KOPT-K1 (cell line): ENCODE measurements around the gene IL12A.

Experiments used
- H3K27ac ChIP-seq: fragments of 200-600 bp; sonication (generic); 2 replicates; pipeline ENCODE4 v1.5.1; 2016; ENCODE audit warnings: antibody characterized with exemption, mild to moderate bottlenecking, low read depth, low read length; ENCODE audit not compliant: poor library complexity, severe bottlenecking
- H3K36me3 ChIP-seq: fragments of 200-600 bp; sonication (generic); 2 replicates; pipeline ENCODE4 v1.5.1; 2017; ENCODE audit warnings: antibody characterized with exemption, mild to moderate bottlenecking, low read length, moderate library complexity; ENCODE audit not compliant: insufficient read depth
- H3K9me3 ChIP-seq: fragments of 200-600 bp; sonication (generic); 2 replicates; pipeline ENCODE4 v1.5.1; 2017; ENCODE audit warnings: antibody characterized with exemption, low read length, mild to moderate bottlenecking; ENCODE audit not compliant: insufficient read depth, poor library complexity, severe bottlenecking

The IL12A gene

GRCh38 chr3:159978353-159978752, 10.3 kb upstream of the IL12A start:
- Histone ChIP-seq H3K36me3 (no peaks in the 10 kb centered on the region), H3K27ac (no peak overlapping the region), H3K9me3 (no peaks in the 10 kb centered on the region)

- Histone ChIP-seq H3K27ac (no peak overlapping the region), H3K9me3 (no peaks in the 10 kb centered on the region), H3K36me3 (no peaks in the 10 kb centered on the region)
These were observed 9.5 kb upstream of the IL12A start for GRCh38 chr3:159978918-159979703.

GRCh38 chr3:159982442-159982974, 6.1 kb upstream of the IL12A start:
- Histone ChIP-seq H3K9me3 (no peaks in the 10 kb centered on the region), H3K36me3 (no peaks in the 10 kb centered on the region), H3K27ac (no peak overlapping the region)

GRCh38 chr3:159987291-159987711, 1.3 kb upstream of the IL12A start:
- no peak overlapping the region for H3K27ac ChIP-seq
- no peaks in the 10 kb centered on the region for H3K36me3 ChIP-seq
- H3K9me3 ChIP-seq, result no peaks in the 10 kb centered on the region

GRCh38 chr3:159989973-159990846, 1.6 kb downstream of the IL12A start:
- no peaks in the 10 kb centered on the region for H3K36me3 ChIP-seq
- H3K9me3 ChIP-seq, result no peaks in the 10 kb centered on the region
- H3K27ac ChIP-seq, result no peak overlapping the region

GRCh38 chr3:159991591-159991990, 3.0 kb downstream of the IL12A start:
- no peaks in the 10 kb centered on the region for H3K9me3 ChIP-seq
- H3K36me3 ChIP-seq, result no peaks in the 10 kb centered on the region
- no peak overlapping the region for H3K27ac ChIP-seq

- Histone ChIP-seq H3K36me3 (no peaks in the 10 kb centered on the region), H3K9me3 (no peaks in the 10 kb centered on the region), H3K27ac (no peak overlapping the region)
These were observed 4.0 kb downstream of the IL12A start for GRCh38 chr3:159992589-159992988.

- Histone ChIP-seq H3K36me3 (no peaks in the 10 kb centered on the region), H3K27ac (no peak overlapping the region), H3K9me3 (no peaks in the 10 kb centered on the region)
These were observed 5.5 kb downstream of the IL12A start for GRCh38 chr3:159994182-159994581.

GRCh38 chr3:159995091-159995490, 6.5 kb downstream of the IL12A start:
- Histone ChIP-seq H3K9me3 (no peaks in the 10 kb centered on the region), H3K36me3 (no peaks in the 10 kb centered on the region), H3K27ac (no peak overlapping the region)

- Histone ChIP-seq H3K9me3 (no peaks in the 10 kb centered on the region), H3K27ac (no peak overlapping the region), H3K36me3 (no peaks in the 10 kb centered on the region)
These were observed 7.4 kb downstream of the IL12A start for GRCh38 chr3:159996018-159996417.

- Histone ChIP-seq H3K27ac (no peak overlapping the region), H3K9me3 (no peaks in the 10 kb centered on the region), H3K36me3 (no peaks in the 10 kb centered on the region)
These were observed 8.3 kb downstream of the IL12A start for GRCh38 chr3:159996959-159997358.

GRCh38 chr3:160001148-160001760, 12.6 kb downstream of the IL12A start:
- Histone ChIP-seq H3K27ac (no peak overlapping the region), H3K9me3 (no peaks in the 10 kb centered on the region)

GRCh38 chr3:160001850-160002623, 13.4 kb downstream of the IL12A start:
- Histone ChIP-seq H3K9me3 (no peaks in the 10 kb centered on the region), H3K27ac (no peak overlapping the region), H3K36me3 (no peaks in the 10 kb centered on the region)

More at GRCh38 chr3:160001148-160001760, 12.6 kb downstream of the IL12A start:
- H3K36me3 ChIP-seq, result no peaks in the 10 kb centered on the region

GRCh38 chr3:160003520-160004128, 15.0 kb downstream of the IL12A start:
- H3K36me3 ChIP-seq, result no peaks in the 10 kb centered on the region
- no peak overlapping the region for H3K27ac ChIP-seq
- H3K9me3 ChIP-seq, result no peaks in the 10 kb centered on the region
